A549 (cell line): Measurements from ENCODE around the gene ITGAL.

Experiments
- BCL3 ChIP-seq: fragments of >200 bp; sonication (Bioruptor Twin); formaldehyde crosslinking; IDR thresholded peaks from 3 replicates; pipeline ENCODE4 v1.6.1; 2016
- CEBPB ChIP-seq, 2 experiments: fragments of >200 bp in 1 of 2; sonication (Bioruptor Twin) in 1 of 2; formaldehyde crosslinking in 1 of 2; IDR thresholded peaks; 2 replicates each; pipeline ENCODE4 v1.6.1; 2012 to 2016
- CHD2 ChIP-seq: fragments of 150-350 bp; IDR thresholded peaks from 2 replicates; pipeline ENCODE4 v1.6.1; 2014; ENCODE audit warnings: low read length; ENCODE audit not compliant: partially characterized antibody
- CTCF ChIP-seq: fragments of >200 bp; sonication (Bioruptor Twin); formaldehyde crosslinking; IDR thresholded peaks from 3 replicates; pipeline ENCODE4 v1.5.1; 2016
- EHMT2 ChIP-seq: fragments of 200-600 bp; sonication (generic); IDR thresholded peaks from 2 replicates; pipeline ENCODE4 v1.6.1; 2016; ENCODE audit warnings: antibody characterized with exemption, low read depth, mild to moderate bottlenecking, moderate library complexity
- EP300 ChIP-seq, 2 experiments: fragments of >200 bp; sonication (Bioruptor Twin); formaldehyde crosslinking; IDR thresholded peaks; 2 replicates in 1 of 2; 3 replicates in 1 of 2; pipeline ENCODE4 v1.6.1; 2016 to 2017
- FOSB ChIP-seq: fragments of 250-450 bp; sonication (Bioruptor Pico); IDR thresholded peaks from 2 replicates; pipeline ENCODE4 v1.5.0; 2020; ENCODE audit warnings: mild to moderate bottlenecking, moderate library complexity
- HOXA7 ChIP-seq: fragments of 250-450 bp; sonication (Bioruptor Pico); IDR thresholded peaks from 2 replicates; pipeline ENCODE4 v1.5.0; 2020; ENCODE audit warnings: mild to moderate bottlenecking, moderate library complexity
- HOXB5 ChIP-seq: fragments of 250-450 bp; sonication (Bioruptor Pico); IDR thresholded peaks from 2 replicates; pipeline ENCODE4 v1.5.0; 2020; ENCODE audit warnings: mild to moderate bottlenecking, moderate library complexity
- JUN ChIP-seq, 2 experiments: fragments of >200 bp; sonication (Bioruptor Twin); formaldehyde crosslinking; IDR thresholded peaks; 2 replicates in 1 of 2; 3 replicates in 1 of 2; pipeline ENCODE4 v1.6.1; 2016 to 2017
- KDM1A ChIP-seq: fragments of 200-600 bp; sonication (generic); IDR thresholded peaks from 2 replicates; pipeline ENCODE4 v1.6.1; 2016; ENCODE audit warnings: low read depth, mild to moderate bottlenecking
- PBX3 ChIP-seq: IDR thresholded peaks from 2 replicates; pipeline ENCODE4 v1.6.1; 2012
- RCOR1 ChIP-seq: fragments of 150-350 bp; IDR thresholded peaks from 2 replicates; pipeline ENCODE4 v1.6.1; 2014; ENCODE audit warnings: antibody characterized with exemption, low read length, low read depth
- SMC3 ChIP-seq: fragments of >200 bp; sonication (Bioruptor Twin); formaldehyde crosslinking; IDR thresholded peaks from 3 replicates; pipeline ENCODE4 v1.6.1; 2018; ENCODE audit warnings: inconsistent platforms

- TF ChIP-seq CTCF (no peak), RCOR1 (no peak), KDM1A (no peak), HOXA7 (CRISPR knock-in tag) (no peak), JUN (IDR thresholded peaks at IDR 0.05) (no peak), CEBPB (IDR thresholded peaks at IDR 0.05) (no peak), EP300 (IDR thresholded peaks at IDR 0.05) (no peak), CHD2 (no peak), FOSB (CRISPR knock-in tag) (no peak), BCL3 (no peak), HOXB5 (no peak), PBX3 (no peak), EHMT2 (no peak), SMC3 (no peak)
These were observed 31.1 kb downstream of the ITGAL start for GRCh38 chr16:30503403-30504296.
